Keratinocyte (primary cell): Measurements from ENCODE around the gene FGF19. TPM values are rescaled to one million over a fixed set of nuclear protein-coding genes. Genes with fewer than 3 reads are reported as not detected.

Experiments
- DNase-seq: peaks from one replicate; pipeline ENCODE4 v3.0.0-alpha.2; 2011; ENCODE audit warnings: low read depth, missing footprints, low spot score
- FAIRE-seq: peaks from 2 replicates; lab custom pipeline; 2011; peaks lifted over from hg19 to GRCh38; lab: Jason Lieb, UNC
- H2AFZ ChIP-seq: 2 replicates; pipeline ENCODE4 v1.6.0; 2012; ENCODE audit warnings: low read length, control low read depth, inconsistent platforms; ENCODE audit not compliant: control insufficient read depth
- H3K27ac ChIP-seq: 2 replicates; pipeline ENCODE4 v1.5.1; 2011; ENCODE audit warnings: low read length; ENCODE audit not compliant: control insufficient read depth, insufficient read depth
- H3K27me3 ChIP-seq: 3 replicates; pipeline ENCODE4 v1.6.0; 2011; ENCODE audit warnings: low read length; ENCODE audit not compliant: control insufficient read depth, insufficient read depth; ENCODE audit errors: extremely low read depth
- H3K36me3 ChIP-seq, 2 experiments: 2 replicates in 1 of 2; 3 replicates in 1 of 2; pipeline ENCODE4 v1.5.1; 2011; ENCODE audit warnings: low read length in 2 of 2, mild to moderate bottlenecking in 1 of 2; ENCODE audit not compliant: control insufficient read depth in 2 of 2, insufficient read depth in 2 of 2; ENCODE audit errors: extremely low read depth in 1 of 2
- H3K4me1 ChIP-seq: 3 replicates; pipeline ENCODE4 v1.5.1; 2011; ENCODE audit warnings: low read length; ENCODE audit not compliant: control insufficient read depth, insufficient read depth; ENCODE audit errors: extremely low read depth
- H3K4me2 ChIP-seq: 3 replicates; pipeline ENCODE4 v1.6.0; 2011; ENCODE audit warnings: low read depth, low read length; ENCODE audit not compliant: control insufficient read depth, insufficient read depth; ENCODE audit errors: extremely low read depth
- H3K4me3 ChIP-seq, 3 experiments: fragments of 200-600 bp in 1 of 3; sonication (generic) in 1 of 3; 2 replicates in 2 of 3; 3 replicates in 1 of 3; pipeline ENCODE4 v1.5.1; 2011 to 2016; ENCODE audit warnings: low read length in 3 of 3, mild to moderate bottlenecking in 3 of 3, control low read depth in 2 of 3, inconsistent platforms in 1 of 3, low read depth in 1 of 3, mixed read lengths in 1 of 3, mixed run types in 1 of 3, moderate library complexity in 1 of 3; ENCODE audit not compliant: control insufficient read depth in 2 of 3, insufficient read depth in 2 of 3; ENCODE audit errors: extremely low read depth in 1 of 3
- H3K79me2 ChIP-seq: 2 replicates; pipeline ENCODE4 v1.6.0; 2012; ENCODE audit warnings: low read length; ENCODE audit not compliant: control insufficient read depth, insufficient read depth
- H3K9ac ChIP-seq: 3 replicates; pipeline ENCODE4 v1.6.0; 2011; ENCODE audit warnings: low read length; ENCODE audit not compliant: control insufficient read depth, insufficient read depth; ENCODE audit errors: extremely low read depth
- H3K9me1 ChIP-seq: 3 replicates; pipeline ENCODE4 v1.6.0; 2011; ENCODE audit warnings: low read length; ENCODE audit not compliant: control insufficient read depth, insufficient read depth; ENCODE audit errors: extremely low read depth
- H3K9me3 ChIP-seq: 2 replicates; pipeline ENCODE4 v1.5.1; 2012; ENCODE audit warnings: low read depth, low read length; ENCODE audit not compliant: control insufficient read depth
- H4K20me1 ChIP-seq: 3 replicates; pipeline ENCODE4 v1.6.0; 2011; ENCODE audit warnings: low read length; ENCODE audit not compliant: control insufficient read depth, insufficient read depth; ENCODE audit errors: extremely low read depth
- CTCF ChIP-seq, 3 experiments: IDR thresholded peaks in 1 of 3; conservative IDR thresholded peaks in 1 of 3; optimal IDR thresholded peaks in 1 of 3; 2 replicates in 2 of 3; 3 replicates in 1 of 3; pipeline versions ENCODE3 to v1.5.1; 2011; ENCODE audit warnings: low read length in 3 of 3, mild to moderate bottlenecking in 3 of 3, moderate library complexity in 2 of 3, control low read depth in 1 of 3, inconsistent platforms in 1 of 3; ENCODE audit not compliant: insufficient read depth in 2 of 3; ENCODE audit errors: extremely low read depth in 1 of 3
- EZH2 ChIP-seq: IDR thresholded peaks from one replicate; pipeline ENCODE4 v1.6.1; 2012; ENCODE audit warnings: inconsistent platforms, mild to moderate bottlenecking, low read length, moderate library complexity
- dilution Hi-C: fragments of 300-500 bp; cut with MboI; formaldehyde crosslinking; loops from one replicate; pipeline ENCODE4 v1.7.0; 2020; ENCODE audit warnings: low sequenced_read_pairs; ENCODE audit not compliant: extremely low pct_ligation_motif_present
- polyA plus RNA-seq, 5 experiments: library from polyadenylated mRNA; depleted of rRNA in 3 of 5; stranded (reverse) in 3 of 5; stranded (forward) in 1 of 5; unstranded in 1 of 5; fragments of >200 nt; gene quantifications; 1 replicate in 1 of 5; 2 replicates in 3 of 5; 3 replicates in 1 of 5; pipeline versions ENCODE4 v1.2.1 to v1.2.3, GENCODE V29; 2011 to 2012; ENCODE audit warnings: missing spikeins in 2 of 5, low read depth in 1 of 5, low replicate concordance in 1 of 5

The FGF19 gene
- polyA plus RNA-seq, 1 donor (not counting 4 experiments of a cell fraction or from before 2014, with no cell fraction given): 0.08 TPM

- H3K4me3 ChIP-seq: no peak overlapping the region
- H3K27ac ChIP-seq: no peak overlapping the region
- no peaks in the 10 kb centered on the region for H3K9me1 ChIP-seq
- H3K79me2 ChIP-seq: no peaks in the 10 kb centered on the region
- no peak overlapping the region for H2AFZ ChIP-seq
- no peak for FAIRE-seq
- peaks cover 8% of the 10 kb centered on the region for H3K27me3 ChIP-seq
- DNase-seq: no peak
- no peak overlapping the region for H3K4me2 ChIP-seq
- no peaks in the 10 kb centered on the region for H3K9me3 ChIP-seq
- dilution Hi-C loops: no loop called here
- TF ChIP-seq CTCF (optimal IDR thresholded peaks at IDR 0.05 in 1 of 3, IDR thresholded peaks at IDR 0.05 in 1 of 3, conservative IDR thresholded peaks at IDR 0.05 in 1 of 3; ENCODE audit: extremely low read depth in 1 of 3, insufficient read depth in 2 of 3, low read length in 3 of 3): no peak
- TF ChIP-seq EZH2: no peak
- no peaks in the 10 kb centered on the region for H3K36me3 ChIP-seq
- peaks cover 9% of the 10 kb centered on the region for H3K4me1 ChIP-seq
- no peak overlapping the region for H3K9ac ChIP-seq
- H4K20me1 ChIP-seq: no peaks in the 10 kb centered on the region
Measured at GRCh38 chr11:69692422-69692821, 11.4 kb downstream of the FGF19 start.

GRCh38 chr11:69691463-69691862, 12.4 kb downstream of the FGF19 start:
- no peak for DNase-seq
- H3K4me2 ChIP-seq: no peak overlapping the region
- no peak for FAIRE-seq

More at GRCh38 chr11:69691463-69691862, 12.4 kb downstream of the FGF19 start:
- Histone ChIP-seq H3K9ac (no peak overlapping the region), H3K9me3 (no peaks in the 10 kb centered on the region), H3K4me1 (peaks cover 9% of the 10 kb centered on the region), H2AFZ (no peak overlapping the region), H3K36me3 (no peaks in the 10 kb centered on the region), H3K27ac (peak overlapping the region; percentile 23), H3K4me3 (no peak overlapping the region), H3K79me2 (no peaks in the 10 kb centered on the region), H3K9me1 (no peaks in the 10 kb centered on the region), H3K27me3 (peaks cover 8% of the 10 kb centered on the region), H4K20me1 (no peaks in the 10 kb centered on the region)
- dilution Hi-C loops: no loop called here
- no peak for TF ChIP-seq EZH2
- TF ChIP-seq CTCF (optimal IDR thresholded peaks at IDR 0.05 in 1 of 3, IDR thresholded peaks at IDR 0.05 in 1 of 3, conservative IDR thresholded peaks at IDR 0.05 in 1 of 3; ENCODE audit: extremely low read depth in 1 of 3, insufficient read depth in 2 of 3, low read length in 3 of 3): no peak
